Measurements from ENCODE around the gene RUBCNL. TPM values are rescaled to one million over a fixed set of nuclear protein-coding genes. Genes with fewer than 3 reads are reported as not detected.

The RUBCNL gene
- total and polyA plus RNA-seq, 9 of the 15 experiments (the other 6 are each of a cell fraction or from before 2014, with no cell fraction given), result 0.04 to 0.35 (median 0.12) TPM; not detected in 3

- Histone ChIP-seq H2AFZ (ENCODE audit: low read depth, low read length) (no peak overlapping the region), H3K4me3 (no peak overlapping the region), H3K4me1 (replicated peaks in 1 of 2; ENCODE audit: control insufficient read depth in 2 of 2, insufficient read depth in 2 of 2, low read length in 2 of 2) (no peaks in the 10 kb centered on the region; a peak in 1 of 5 replicates), H3K79me2 (ENCODE audit: control insufficient read depth, insufficient read depth, low read length) (no peaks in the 10 kb centered on the region), H3K9ac (ENCODE audit: insufficient read depth in 1 of 2, low read depth in 2 of 2, low read length in 2 of 2) (no peak overlapping the region), H3K27me3 (ENCODE audit: control insufficient read depth in 2 of 2, insufficient read depth in 2 of 2, low read length in 2 of 2) (peaks cover 0 to 21% of the 10 kb centered on the region in 2 experiments; a peak in 1 of 5 replicates), H3K9me1 (ENCODE audit: control insufficient read depth, insufficient read depth, low read length) (no peaks in the 10 kb centered on the region), H4K20me1 (replicated peaks; ENCODE audit: control insufficient read depth, insufficient read depth, low read length) (no peaks in the 10 kb centered on the region), H3K27ac (ENCODE audit: extremely low read depth, low read depth, low read length) (no peak overlapping the region), H3K36me3 (ENCODE audit: control insufficient read depth, insufficient read depth, low read length) (no peaks in the 10 kb centered on the region), H3K4me2 (ENCODE audit: insufficient read depth, low read length) (no peak overlapping the region), H3K9me3 (replicated peaks; ENCODE audit: control insufficient read depth, insufficient read depth, low read depth, low read length) (no peaks in the 10 kb centered on the region; the same call in 1 of the 2 replicates)
- WGBS (ENCODE audit: insufficient coverage, low coverage, missing lambda C conversion rate), result 0% methylated on average over 1 of the region's 1 CpG
- FAIRE-seq (no peak), ATAC-seq (no peak), DNase-seq (ENCODE audit: extremely low read depth in 1 of 4, low spot score in 3 of 4) (no peak)
- ChIA-PET POLR2A (interaction anchor here (0.6 kb wide), 1 partner anchor 11 kb away, joined by 6 read pairs; no protein-coding TSS in a partner anchor), CTCF (ENCODE audit: low intra/inter-chr PET ratio) (no interaction called here)
- no TSS peak for BruUV-seq (replicated peaks)
- intact Hi-C loops (cut with micrococcal nuclease) (no loop called here), in situ Hi-C loops (cut with MboI) (no loop called here)
- TF ChIP-seq HDAC8 (tag; IDR thresholded peaks at IDR 0.05) (no peak), CTBP1 (IDR thresholded peaks at IDR 0.05; ENCODE audit: borderline replicate concordance) (no peak), ZNF24 (IDR thresholded peaks at IDR 0.05) (no peak), ZNF695 (CRISPR knock-in tag; IDR thresholded peaks at IDR 0.05) (no peak), HMBOX1 (IDR thresholded peaks at IDR 0.05) (no peak), CSDE1 (IDR thresholded peaks at IDR 0.05) (no peak), ZNF134 (CRISPR knock-in tag; conservative IDR thresholded peaks at IDR 0.05) (no peak), SMARCB1 (IDR thresholded peaks at IDR 0.05; ENCODE audit: insufficient read length, low read depth) (no peak), MYC (IDR thresholded peaks at IDR 0.05; ENCODE audit: low read depth, low read length) (no peak), MYC (CRISPR knock-in tag; IDR thresholded peaks at IDR 0.05; ENCODE audit: borderline replicate concordance, low read depth) (no peak)
- TF ChIP-seq, protein P1, sequence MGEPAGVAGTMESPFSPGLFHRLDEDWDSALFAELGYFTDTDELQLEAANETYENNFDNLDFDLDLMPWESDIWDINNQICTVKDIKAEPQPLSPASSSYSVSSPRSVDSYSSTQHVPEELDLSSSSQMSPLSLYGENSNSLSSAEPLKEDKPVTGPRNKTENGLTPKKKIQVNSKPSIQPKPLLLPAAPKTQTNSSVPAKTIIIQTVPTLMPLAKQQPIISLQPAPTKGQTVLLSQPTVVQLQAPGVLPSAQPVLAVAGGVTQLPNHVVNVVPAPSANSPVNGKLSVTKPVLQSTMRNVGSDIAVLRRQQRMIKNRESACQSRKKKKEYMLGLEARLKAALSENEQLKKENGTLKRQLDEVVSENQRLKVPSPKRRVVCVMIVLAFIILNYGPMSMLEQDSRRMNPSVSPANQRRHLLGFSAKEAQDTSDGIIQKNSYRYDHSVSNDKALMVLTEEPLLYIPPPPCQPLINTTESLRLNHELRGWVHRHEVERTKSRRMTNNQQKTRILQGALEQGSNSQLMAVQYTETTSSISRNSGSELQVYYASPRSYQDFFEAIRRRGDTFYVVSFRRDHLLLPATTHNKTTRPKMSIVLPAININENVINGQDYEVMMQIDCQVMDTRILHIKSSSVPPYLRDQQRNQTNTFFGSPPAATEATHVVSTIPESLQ (CRISPR knock-in tag; IDR thresholded peaks at IDR 0.05), result no peak
- TF ChIP-seq, protein P2, sequence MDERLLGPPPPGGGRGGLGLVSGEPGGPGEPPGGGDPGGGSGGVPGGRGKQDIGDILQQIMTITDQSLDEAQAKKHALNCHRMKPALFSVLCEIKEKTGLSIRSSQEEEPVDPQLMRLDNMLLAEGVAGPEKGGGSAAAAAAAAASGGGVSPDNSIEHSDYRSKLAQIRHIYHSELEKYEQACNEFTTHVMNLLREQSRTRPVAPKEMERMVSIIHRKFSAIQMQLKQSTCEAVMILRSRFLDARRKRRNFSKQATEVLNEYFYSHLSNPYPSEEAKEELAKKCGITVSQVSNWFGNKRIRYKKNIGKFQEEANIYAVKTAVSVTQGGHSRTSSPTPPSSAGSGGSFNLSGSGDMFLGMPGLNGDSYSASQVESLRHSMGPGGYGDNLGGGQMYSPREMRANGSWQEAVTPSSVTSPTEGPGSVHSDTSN (CRISPR knock-in tag; IDR thresholded peaks at IDR 0.05; ENCODE audit: low read depth), result no peak
- TF ChIP-seq, protein P2 (tag; conservative IDR thresholded peaks at IDR 0.05; ENCODE audit: low read depth), result no peak
- TF ChIP-seq, protein P3, sequence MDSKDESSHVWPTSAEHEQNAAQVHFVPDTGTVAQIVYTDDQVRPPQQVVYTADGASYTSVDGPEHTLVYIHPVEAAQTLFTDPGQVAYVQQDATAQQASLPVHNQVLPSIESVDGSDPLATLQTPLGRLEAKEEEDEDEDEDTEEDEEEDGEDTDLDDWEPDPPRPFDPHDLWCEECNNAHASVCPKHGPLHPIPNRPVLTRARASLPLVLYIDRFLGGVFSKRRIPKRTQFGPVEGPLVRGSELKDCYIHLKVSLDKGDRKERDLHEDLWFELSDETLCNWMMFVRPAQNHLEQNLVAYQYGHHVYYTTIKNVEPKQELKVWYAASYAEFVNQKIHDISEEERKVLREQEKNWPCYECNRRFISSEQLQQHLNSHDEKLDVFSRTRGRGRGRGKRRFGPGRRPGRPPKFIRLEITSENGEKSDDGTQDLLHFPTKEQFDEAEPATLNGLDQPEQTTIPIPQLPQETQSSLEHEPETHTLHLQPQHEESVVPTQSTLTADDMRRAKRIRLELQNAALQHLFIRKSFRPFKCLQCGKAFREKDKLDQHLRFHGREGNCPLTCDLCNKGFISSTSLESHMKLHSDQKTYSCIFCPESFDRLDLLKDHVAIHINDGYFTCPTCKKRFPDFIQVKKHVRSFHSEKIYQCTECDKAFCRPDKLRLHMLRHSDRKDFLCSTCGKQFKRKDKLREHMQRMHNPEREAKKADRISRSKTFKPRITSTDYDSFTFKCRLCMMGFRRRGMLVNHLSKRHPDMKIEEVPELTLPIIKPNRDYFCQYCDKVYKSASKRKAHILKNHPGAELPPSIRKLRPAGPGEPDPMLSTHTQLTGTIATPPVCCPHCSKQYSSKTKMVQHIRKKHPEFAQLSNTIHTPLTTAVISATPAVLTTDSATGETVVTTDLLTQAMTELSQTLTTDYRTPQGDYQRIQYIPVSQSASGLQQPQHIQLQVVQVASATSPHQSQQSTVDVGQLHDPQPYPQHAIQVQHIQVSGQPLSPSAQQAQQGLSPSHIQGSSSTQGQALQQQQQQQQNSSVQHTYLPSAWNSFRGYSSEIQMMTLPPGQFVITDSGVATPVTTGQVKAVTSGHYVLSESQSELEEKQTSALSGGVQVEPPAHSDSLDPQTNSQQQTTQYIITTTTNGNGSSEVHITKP (IDR thresholded peaks at IDR 0.05; ENCODE audit: partially characterized antibody), result no peak
Observed at GRCh38 chr13:46348961-46349360, 38.1 kb downstream of the RUBCNL start.

Data from K562 (cell line).